Fibroblast of the conjunctiva (primary cell): ENCODE data around the gene BNIP3.
"Not testable (repeated sequence)": the region's sequence is repeated elsewhere in the genome, so short reads cannot be mapped to it uniquely, and the experiment has no call there.

Experiments
- DNase-seq: peaks from one replicate; pipeline ENCODE4 v3.0.0-alpha.2; 2010; ENCODE audit warnings: low read depth

Gene BNIP3

GRCh38 chr10:131929122-131929845 lies 52.4 kb downstream of the BNIP3 start:
- DNase-seq, result no peak

GRCh38 chr10:131928248-131929095 lies 53.3 kb downstream of the BNIP3 start:
- DNase-seq, result no peak

GRCh38 chr10:131926743-131927595 lies 54.8 kb downstream of the BNIP3 start:
- no peak for DNase-seq

GRCh38 chr10:131926253-131926652 lies 55.5 kb downstream of the BNIP3 start:
- DNase-seq, result no peak

- DNase-seq, result no peak
These were observed 56.0 kb downstream of the BNIP3 start for GRCh38 chr10:131925716-131926115.

GRCh38 chr10:131925011-131925649 lies 56.6 kb downstream of the BNIP3 start:
- no peak for DNase-seq

GRCh38 chr10:131923038-131923756 lies 58.5 kb downstream of the BNIP3 start:
- no peak for DNase-seq

GRCh38 chr10:131921184-131921583 lies 60.5 kb downstream of the BNIP3 start:
- DNase-seq, result no peak

GRCh38 chr10:131920693-131921092 lies 61.0 kb downstream of the BNIP3 start:
- no peak for DNase-seq

GRCh38 chr10:131920151-131920550 lies 61.6 kb downstream of the BNIP3 start:
- DNase-seq, result no peak

- not testable (repeated sequence) for DNase-seq
These were observed 62.3 kb downstream of the BNIP3 start for GRCh38 chr10:131919461-131919860.
